ENCODE results near the gene ISL2.
"Not testable (repeated sequence)": the region's sequence is repeated elsewhere in the genome, so short reads cannot be mapped to it uniquely, and the experiment has no call there.

Gene ISL2

DNA sequence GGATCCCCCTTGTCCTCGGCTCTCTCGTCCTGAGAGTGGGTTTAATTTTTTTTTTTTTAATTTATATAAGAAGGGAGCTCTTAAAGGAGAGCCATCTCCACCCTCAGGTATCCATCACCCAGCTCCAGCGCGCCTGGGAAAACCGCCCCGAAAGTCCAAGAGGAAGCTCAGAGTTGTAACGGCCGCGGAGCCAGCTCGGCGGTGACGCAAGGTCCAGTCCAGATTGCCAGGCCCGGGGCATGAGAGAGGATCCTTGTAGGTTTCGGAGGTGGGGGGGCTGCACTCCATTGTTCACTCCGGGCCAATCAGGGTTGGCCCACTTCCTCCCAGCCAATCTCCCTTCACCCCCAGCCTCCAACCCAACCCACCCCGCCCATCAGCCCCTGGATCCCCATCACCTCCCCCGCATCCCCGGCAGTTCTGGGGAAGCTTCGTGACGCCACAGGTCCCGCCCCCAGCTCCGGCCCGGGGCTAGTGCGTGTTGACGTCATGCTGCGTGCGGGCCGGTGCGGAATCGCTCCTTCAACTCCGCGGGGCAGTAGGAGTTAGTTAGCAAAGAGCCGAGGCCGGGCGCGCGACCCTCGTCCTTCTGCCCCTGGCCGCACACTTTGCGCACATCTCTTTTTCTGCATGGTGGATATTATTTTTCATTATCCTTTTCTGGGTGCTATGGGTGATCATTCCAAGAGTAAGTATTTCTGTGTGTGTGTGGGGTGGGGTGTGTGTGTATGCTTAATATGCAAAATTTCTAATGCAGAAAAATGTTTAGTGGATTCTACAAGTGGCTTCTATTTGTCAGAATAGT, at the start of gene ISL2:
Gene ISL2 (plus strand): TSS at position 520 of the 805 bp plus-strand sequence. CDS start 111 bp downstream, at position 631.
- DNase-seq (ENCODE audit: low read depth in 2 of 2) = peak; percentile 70 to 79

DNA sequence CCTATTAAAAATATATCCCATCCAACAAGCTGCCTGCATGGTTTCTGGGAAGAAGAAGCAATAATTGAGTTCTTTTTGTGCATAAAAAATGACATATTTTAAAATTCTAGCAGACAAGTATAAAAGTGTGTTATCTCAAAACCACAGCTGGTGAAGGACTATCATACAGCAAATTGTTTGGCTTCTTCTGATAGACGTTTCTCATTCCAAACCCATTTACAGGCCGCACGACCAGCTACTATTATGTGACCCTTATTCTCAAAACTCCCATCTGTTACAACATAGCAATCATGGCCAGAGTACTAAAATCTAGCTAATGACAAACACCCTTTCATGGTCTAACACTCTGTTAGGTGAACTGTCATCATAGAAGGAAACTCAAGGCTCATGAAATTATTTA, 47.0 kb upstream of the ISL2 start:
- DNase-seq (ENCODE audit: low read depth in 2 of 2) = no peak

DNA sequence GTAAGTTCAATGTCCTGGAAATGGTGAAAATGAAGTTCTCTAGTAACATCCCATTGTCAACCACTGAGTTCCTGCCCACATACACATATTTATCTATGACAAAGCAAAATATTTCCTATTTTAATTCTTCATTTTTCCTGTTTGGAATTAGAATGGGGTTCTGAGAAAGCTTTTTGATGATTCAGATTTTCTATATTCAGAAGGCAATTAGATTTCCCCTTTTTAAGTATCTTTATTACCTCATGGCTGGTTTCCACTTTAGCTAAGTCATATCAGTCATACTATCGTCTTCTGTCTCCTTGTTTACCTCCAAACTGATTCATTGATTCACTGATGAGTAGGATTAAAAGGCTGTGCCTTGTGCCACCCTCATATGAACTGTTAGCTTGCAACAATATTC, 43.2 kb upstream of the ISL2 start:
- no peak for DNase-seq (ENCODE audit: low read depth in 2 of 2)

DNA sequence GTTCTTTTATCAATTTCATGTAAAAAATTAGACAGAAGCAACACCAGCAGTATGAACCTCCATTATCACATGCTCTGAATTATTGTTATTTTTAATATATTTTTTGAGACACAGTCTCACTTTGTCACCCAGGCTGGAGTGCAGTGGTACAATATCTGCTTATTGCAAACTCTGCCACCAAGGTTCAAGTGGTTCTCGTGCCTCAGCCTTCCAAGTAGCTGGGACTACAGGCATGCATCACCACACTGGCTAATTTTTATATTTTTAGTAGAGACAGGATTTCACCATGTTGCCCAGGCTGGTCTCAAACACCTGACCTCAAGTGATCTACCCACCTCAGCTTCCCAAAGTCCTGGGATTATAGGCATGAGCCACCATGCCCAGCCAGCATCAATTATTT, 42.1 kb upstream of the ISL2 start:
- DNase-seq (ENCODE audit: low read depth in 2 of 2) = not testable (repeated sequence)

DNA sequence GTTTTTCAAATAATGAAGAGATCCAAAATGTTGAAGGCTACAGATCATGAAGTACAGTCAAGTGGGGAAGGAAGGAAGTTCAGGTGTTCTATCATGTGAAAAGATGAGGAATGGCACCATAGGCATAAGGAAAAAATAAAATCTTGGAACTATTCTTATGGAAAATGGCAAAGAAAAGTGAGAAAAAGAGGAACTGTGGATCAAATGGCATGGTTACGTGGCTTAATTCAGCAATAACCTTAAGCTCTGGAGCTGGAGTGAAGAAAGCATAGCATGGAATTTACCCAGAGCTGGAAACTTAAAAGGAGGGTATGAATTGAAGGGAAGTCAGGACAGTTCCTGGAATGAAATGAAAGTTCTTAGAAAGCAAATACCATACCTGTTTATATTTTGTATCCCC, 39.7 kb upstream of the ISL2 start:
- no peak for DNase-seq (ENCODE audit: low read depth in 2 of 2)

DNA sequence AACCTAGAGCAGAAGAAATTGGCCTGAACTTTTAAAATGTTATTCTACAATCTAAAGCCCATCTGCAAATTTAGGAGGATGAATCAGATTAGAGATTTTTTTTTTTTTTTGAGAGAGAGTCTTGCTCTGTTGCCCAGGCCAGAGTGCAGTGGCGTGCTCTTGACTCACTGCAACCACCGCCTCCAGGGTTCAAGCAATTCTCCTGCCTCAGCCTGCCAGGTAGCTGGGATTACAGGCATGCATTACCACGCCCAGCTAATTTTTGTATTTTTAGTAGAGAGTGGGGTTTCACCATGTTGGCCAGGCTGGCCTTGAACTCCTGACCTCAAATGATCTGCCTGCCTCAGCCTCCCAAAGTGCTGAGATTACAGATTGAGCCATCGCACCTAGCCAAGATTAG, 38.6 kb upstream of the ISL2 start:
- not testable (repeated sequence) for DNase-seq (ENCODE audit: low read depth in 2 of 2)

DNA sequence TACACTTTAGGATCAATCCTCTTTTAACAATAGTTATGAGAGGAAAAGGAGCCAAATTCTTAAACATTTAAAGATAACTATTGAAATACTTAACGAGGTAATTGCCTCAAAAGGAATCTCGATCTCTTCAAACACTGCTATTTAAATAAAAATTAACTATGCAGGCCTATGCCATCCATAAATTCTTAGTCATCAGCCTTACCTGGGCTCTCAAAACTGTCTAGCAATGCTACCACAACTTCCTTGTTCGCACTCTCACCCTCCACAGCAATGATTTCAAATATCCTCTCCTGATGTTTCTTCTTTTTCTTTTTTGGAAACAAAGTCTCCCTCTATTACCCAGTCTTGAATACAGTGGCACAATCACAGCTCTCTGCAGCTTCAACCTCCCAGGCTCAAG, 37.6 kb upstream of the ISL2 start:
- no peak for DNase-seq (ENCODE audit: low read depth in 2 of 2)

DNA sequence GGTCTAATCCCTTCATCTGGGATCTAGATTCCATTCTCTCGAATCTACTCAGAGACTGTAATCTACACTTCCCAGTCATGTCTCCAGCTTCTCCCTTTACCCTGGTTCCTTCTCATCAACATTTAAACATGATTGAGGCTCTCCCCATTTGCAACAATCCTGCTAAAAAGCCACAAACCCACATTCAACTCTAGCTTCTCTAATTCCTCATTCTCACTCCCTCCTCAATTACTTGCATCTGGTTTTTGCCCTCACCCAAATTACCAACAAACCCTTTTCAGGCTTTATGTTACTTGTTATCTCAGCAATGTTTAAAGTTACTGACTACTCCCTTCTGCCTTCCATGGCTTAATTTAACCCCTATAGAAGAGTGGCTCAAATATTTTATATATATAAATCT, 36.8 kb upstream of the ISL2 start:
- no peak for DNase-seq (ENCODE audit: low read depth in 2 of 2)

DNA sequence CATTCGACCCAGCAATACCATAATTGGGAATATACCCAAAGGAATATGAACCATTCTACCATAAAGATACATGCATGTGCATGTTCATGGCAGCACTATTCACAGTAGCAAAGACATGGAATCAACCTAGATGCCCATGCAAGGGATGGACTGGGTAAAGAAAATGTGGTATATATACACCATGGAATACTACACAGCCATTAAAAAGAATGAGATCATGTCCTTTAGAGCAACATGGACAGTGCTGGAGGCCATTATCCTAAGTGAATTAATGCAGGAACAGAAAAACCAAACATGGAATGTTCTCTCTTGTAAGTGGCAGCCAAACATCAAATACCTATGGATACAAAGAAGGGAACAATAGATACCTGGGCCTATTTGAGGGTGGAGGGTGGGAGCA, 32.7 kb upstream of the ISL2 start:
- no peak for DNase-seq (ENCODE audit: low read depth in 2 of 2)

DNA sequence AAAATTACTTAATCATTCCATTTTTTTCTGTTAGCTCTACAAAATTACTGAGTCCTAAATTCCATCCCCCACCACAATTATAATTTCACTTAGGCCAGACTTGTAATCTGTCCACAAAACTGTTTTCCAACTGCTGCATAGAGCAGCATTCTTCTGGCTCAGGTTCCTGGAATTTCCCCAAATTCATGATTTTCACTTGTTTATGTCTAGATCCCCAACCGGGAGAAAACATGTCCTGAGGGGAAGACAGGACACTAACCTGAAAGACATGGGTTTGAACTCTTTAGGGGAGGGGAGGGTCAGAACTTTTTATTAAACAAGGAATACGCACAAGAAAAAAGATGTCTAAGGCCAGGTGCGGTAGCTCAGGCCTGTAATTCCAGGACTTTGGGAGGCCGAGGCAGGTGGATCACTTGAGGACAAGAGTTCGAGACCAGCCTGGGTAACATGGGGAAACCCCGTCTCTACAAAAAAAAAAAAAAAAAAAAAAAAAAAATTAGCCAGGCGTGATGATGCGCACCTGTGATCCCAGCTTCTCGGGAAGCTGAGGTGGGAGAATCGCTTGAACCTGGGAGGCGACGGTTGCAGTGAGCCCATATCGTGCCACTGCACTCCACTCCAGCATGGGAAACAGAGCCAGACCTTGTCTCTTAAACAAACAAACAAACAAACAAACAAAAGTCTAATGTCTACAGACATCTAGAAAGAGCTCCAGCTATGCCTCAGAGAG, 26.8 kb upstream of the ISL2 start:
- no peak for DNase-seq (ENCODE audit: low read depth in 2 of 2)

DNA sequence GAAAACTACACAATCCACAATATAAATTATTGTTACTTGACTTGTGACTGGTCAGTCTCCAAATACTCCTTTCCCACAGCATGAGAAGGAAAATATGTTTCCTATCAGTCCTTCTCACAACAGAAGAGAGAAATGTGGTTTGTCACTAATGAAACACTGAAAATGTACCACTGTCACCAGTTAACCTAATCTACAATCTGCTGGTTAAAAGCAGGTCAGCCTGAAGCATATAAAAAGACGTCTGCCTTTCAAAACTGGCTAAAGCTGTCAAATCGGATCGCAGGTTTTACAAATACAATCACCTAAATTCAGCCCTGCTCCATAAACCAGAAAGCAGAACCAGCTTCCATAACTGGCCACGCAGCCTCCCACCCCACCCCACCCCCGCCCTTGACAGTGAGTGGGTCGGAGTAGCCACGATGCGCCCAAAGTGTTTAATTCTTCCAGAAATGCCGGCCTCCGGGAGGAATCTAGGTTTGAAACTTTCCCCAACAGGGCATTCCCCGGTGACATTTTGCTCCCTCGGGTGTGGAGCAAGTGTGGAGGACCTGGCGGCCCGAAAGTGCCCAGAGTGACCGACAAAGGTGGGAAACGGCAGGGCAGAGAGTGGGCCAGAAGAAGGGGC, 26.0 kb upstream of the ISL2 start:
- no peak for DNase-seq (ENCODE audit: low read depth in 2 of 2)

DNA sequence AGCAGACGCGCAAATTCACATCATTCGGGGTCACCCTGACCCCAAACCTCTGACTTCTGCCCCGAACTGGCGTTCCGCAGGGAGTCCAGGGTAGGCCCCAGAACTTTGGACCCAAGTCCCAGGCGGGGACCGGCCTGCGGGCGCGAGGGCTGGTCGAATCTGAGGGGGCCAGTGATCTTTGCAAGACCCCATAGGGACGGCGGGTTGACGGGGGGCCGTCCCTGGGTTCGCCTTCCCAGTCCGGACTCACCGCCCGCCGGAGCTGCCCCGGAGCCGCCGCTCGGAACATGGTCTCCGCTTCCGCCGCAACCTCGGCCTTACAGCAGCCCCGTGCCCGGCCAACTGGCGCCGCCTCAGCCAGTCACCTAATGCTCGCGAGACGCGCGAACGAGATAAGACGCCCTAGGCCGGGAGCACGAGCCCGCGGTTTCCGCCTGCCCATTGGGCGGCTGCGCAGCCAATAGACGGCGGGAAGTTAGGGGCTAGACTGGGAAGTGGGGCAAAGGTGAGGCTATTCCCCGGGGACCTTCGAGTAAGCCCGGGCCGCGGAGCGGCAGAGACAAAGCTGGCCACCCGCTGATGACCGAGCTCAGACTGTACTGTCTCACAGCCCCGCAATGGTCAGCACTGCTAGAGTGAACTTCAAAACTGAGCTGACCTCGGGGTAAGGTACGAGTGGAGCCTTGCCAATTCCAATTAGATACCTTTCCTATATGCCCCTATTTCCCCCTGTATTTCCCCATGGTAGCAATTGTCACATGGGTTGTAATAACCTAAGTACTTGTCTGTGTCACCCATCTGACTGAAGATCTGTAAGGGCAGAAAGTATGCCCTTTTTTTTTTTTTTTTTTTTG, 25.2 kb upstream of the ISL2 start, which contains the start of gene ETFA:
Gene ETFA (minus strand): TSS at position 370 of the 854 bp plus-strand sequence. CDS start 81 bp downstream, at position 289.
- peak; percentile 88 to 93 for DNase-seq (ENCODE audit: low read depth in 2 of 2)

DNA sequence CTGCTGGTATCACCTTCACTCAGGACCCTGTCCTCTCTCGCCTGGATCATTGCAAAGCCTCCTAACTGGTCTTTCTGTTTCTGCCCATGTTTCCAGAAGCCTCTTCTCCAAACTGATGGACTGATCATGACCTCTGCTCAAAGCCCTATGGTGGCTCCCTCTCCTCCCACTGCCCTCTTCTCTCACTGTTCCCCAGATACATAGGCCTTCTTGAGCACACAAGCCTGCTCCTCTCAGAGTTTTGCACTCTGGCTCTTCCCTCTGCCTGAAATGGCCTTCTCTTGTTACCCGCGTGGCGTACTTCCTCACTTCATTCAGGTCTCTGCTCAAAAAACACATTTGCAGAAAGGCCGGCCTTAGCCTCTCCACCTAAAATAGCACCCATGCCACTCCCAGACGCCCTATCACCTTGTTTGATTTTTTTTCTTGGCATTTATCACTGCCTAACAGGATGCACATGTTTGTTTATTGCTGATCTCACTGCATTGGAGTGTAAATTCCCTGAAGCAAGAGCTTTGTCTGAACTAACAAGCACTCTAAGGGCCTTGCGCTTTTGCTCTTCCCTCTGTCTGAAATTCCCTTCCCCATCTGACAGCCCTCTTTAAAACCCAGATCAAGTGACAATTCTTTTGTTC, 23.9 kb upstream of the ISL2 start:
- no peak for DNase-seq (ENCODE audit: low read depth in 2 of 2)

DNA sequence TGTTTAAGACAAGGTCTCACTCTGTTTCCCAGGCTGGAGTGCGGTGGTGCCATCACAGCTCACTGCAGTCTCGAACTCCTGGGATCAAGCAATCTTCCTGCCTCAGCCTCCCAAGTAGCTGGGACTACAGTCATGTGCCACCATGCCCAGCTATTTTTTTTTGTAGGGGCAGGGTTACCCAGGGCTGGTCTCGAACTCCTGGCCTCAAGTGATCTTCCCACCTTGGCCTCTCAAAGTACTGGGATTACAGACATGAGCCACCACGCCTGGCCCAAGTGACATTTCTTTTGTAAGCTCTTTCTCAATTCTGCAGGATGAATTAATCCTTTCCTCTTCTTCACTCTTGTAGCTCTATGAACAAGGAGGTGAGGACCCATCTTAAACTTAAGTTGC, 23.4 kb upstream of the ISL2 start:
- not testable (repeated sequence) for DNase-seq (ENCODE audit: low read depth in 2 of 2)

DNA sequence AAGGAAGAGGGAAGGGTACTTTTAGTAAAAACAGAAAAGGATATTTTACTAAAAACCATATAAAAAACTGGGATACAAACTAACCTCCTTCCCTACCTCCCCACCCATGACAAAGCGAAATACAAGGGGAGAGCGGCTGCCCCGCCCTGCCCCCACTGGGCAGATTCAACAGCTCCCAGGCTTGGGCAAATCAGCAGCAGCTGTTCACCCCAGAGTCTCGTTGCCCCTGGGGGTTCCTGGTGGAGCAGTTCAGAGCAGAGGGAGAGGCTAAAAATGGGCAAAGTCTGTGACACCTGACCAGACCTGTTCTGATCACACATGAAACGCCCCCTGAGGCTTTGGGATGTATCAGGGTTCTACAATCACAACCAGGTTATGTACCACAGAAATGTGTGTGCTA, 22.8 kb upstream of the ISL2 start:
- DNase-seq (ENCODE audit: low read depth in 2 of 2) = no peak

DNA sequence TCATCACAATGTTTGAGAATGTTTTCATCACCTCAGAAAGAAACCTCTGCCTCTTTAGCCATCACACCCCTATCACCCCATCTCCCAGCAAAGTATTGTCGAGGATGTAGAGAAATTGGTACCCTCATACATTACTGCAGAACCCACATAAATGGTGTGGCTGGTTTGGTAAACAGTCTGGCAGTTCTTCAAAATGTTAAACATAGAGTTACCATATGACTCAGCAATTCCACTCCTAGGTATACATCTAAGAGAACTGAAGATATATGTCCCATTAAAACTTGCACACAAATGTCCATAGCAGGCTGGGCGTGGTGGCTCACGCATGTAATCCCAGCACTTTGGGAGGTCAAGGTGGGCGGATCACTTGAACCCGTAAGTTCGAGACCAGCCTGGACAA, 16.6 kb upstream of the ISL2 start:
- DNase-seq (ENCODE audit: low read depth in 2 of 2) = no peak

DNA sequence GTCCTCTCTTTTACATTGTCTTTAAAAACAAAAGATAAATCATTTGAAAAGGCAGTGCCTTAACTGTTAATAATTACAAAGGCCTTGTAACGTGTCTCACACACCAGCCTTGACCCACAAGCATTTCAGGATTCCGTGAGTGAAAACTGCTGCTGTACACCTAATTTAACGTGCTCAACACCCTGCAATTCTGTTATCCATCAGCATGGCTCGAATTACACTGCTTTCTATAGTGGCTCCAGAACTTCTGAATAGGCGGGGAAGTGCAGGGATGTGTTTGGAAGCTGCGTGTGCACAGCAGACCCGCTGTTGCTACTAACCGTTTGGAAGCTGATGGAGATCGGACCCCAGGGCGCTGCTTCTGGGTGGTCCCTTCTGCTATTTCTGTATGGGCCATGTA, 15.4 kb upstream of the ISL2 start:
- no peak for DNase-seq (ENCODE audit: low read depth in 2 of 2)

DNA sequence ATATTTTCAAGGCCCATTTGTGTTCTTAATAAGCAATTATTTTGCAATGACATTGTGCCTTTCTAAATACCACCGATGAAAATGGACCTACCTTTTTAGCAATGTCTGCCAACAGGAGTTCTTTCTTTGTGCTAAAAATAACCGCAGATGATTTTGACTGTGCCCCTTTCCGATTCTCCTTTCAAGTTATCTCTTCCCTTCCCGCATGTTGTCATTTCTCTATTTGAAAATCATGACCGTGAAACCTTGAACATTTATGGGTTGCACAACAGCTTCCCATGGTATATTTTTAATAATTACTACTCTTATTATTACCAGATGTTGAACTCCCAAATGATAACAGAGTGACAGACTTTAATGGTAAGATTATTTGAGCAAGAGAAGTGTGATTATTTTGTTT, 15.0 kb upstream of the ISL2 start:
- DNase-seq (ENCODE audit: low read depth in 2 of 2) = no peak

DNA sequence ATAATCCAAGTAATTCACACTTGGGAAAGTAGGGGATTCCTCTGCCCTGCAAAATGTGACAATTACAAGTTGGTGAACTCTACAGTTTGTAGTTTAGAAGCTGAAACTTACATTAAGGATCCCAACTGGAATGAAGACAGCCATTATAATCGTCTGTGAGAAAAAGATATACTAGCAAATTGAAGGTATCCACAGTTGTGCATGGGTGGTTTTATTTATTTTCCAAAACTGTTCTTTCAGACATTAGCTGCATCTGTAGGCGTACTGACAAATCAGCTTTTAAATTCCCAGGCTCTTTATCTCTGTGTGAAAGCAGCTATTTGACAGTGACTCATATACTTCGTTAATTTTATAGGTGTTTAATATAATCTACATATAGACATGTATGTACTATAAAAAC, 12.5 kb upstream of the ISL2 start:
- no peak for DNase-seq (ENCODE audit: low read depth in 2 of 2)

DNA sequence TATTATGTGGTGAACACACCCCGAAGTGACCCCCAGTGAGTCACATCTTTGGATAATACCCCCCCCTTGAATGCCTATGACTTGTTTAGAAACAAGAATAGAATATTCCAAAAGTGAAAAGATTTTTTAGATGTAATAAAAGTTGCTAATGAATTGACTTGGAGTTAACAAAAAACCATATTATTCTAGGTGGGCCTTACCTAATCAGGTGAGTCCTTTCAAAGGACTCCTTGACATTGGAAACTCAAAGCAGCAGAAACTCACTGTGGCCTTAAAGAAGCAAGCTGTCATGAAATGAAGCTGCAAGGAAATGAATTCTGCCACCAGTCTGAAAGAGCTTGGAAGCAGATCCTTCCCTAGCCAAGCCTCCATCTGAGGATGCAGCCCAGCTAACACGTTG, 10.9 kb upstream of the ISL2 start:
- DNase-seq (ENCODE audit: low read depth in 2 of 2) = no peak

All from stimulated activated CD8-positive, alpha-beta memory T cell treated with anti-CD3 and anti-CD28 coated beads, Interleukin-2, amount 100 ng/mL, for 48 hours (primary cell).